Hepatocyte (in vitro differentiated cells): ENCODE results near the gene GIMD1. TPM values are rescaled to one million over a fixed set of nuclear protein-coding genes. Genes with fewer than 3 reads are reported as not detected.

Experiments
- DNase-seq: peaks from one replicate; pipeline ENCODE4 v3.0.0-alpha.2; 2016; ENCODE audit warnings: low spot score
- H2AFZ ChIP-seq: fragments of 200-600 bp; sonication (generic); 2 replicates; pipeline ENCODE4 v1.6.0; 2016; ENCODE audit warnings: antibody characterized with exemption, mild to moderate bottlenecking
- H3K27ac ChIP-seq: fragments of 200-600 bp; sonication (generic); 2 replicates; pipeline ENCODE4 v1.5.1; 2016; ENCODE audit warnings: mild to moderate bottlenecking
- H3K27me3 ChIP-seq: fragments of 200-600 bp; sonication (generic); 2 replicates; pipeline ENCODE4 v1.6.1; 2016
- H3K36me3 ChIP-seq: fragments of 200-600 bp; sonication (generic); replicated peaks from 2 replicates; pipeline ENCODE4 v1.5.1; 2016; ENCODE audit warnings: low read depth; ENCODE audit not compliant: insufficient read depth
- H3K4me1 ChIP-seq: fragments of 200-600 bp; sonication (generic); 2 replicates; pipeline ENCODE4 v1.5.1; 2016; ENCODE audit warnings: mild to moderate bottlenecking, moderate library complexity; ENCODE audit not compliant: insufficient read depth
- H3K4me2 ChIP-seq: fragments of 200-600 bp; sonication (generic); 2 replicates; pipeline ENCODE4 v1.6.0; 2016
- H3K4me3 ChIP-seq: fragments of 200-600 bp; sonication (generic); 2 replicates; pipeline ENCODE4 v1.5.1; 2016; ENCODE audit warnings: mild to moderate bottlenecking
- H3K79me2 ChIP-seq: fragments of 200-600 bp; sonication (generic); 2 replicates; pipeline ENCODE4 v1.6.0; 2017; ENCODE audit warnings: mild to moderate bottlenecking
- H3K9me2 ChIP-seq: fragments of 200-600 bp; sonication (generic); replicated peaks from 2 replicates; pipeline ENCODE4 v1.6.0; 2017; ENCODE audit warnings: mild to moderate bottlenecking; ENCODE audit not compliant: insufficient read depth
- H3K9me3 ChIP-seq: fragments of 200-600 bp; sonication (generic); 2 replicates; pipeline ENCODE4 v1.5.1; 2016; ENCODE audit warnings: low read depth, mild to moderate bottlenecking
- H4K20me1 ChIP-seq: fragments of 200-600 bp; sonication (generic); 2 replicates; pipeline ENCODE4 v1.6.0; 2016; ENCODE audit warnings: mild to moderate bottlenecking; ENCODE audit not compliant: insufficient read depth, poor library complexity, severe bottlenecking
- EZH2 ChIP-seq: fragments of 200-600 bp; sonication (generic); IDR thresholded peaks from 2 replicates; pipeline ENCODE4 v1.6.1; 2016; ENCODE audit warnings: antibody characterized with exemption, mild to moderate bottlenecking, borderline replicate concordance
- EZH2phosphoT487 ChIP-seq: fragments of 200-600 bp; sonication (generic); IDR thresholded peaks from one replicate; pipeline ENCODE4 v1.6.1; 2018; ENCODE audit warnings: antibody characterized with exemption, mild to moderate bottlenecking, low read depth, moderate library complexity; ENCODE audit not compliant: unreplicated experiment, severe bottlenecking
- WGBS: methylation state at CpG from one replicate; pipeline ENCODE4 v1.1.6; 2016; ENCODE audit warnings: low lambda C conversion rate; ENCODE audit errors: missing lambda C conversion rate; 5-methylcytosine and 5-hydroxymethylcytosine counted together
- polyA plus RNA-seq: library from polyadenylated mRNA; unstranded; fragments of >200 nt; fragmentation: Nextera tagmentation; extraction: Ambion mirVana; gene quantifications from 2 replicates; pipeline ENCODE4 v1.2.1, GENCODE V29; 2016
- total RNA-seq: library from RNA; depleted of rRNA; stranded (reverse); fragments of >200 nt; gene quantifications from 2 replicates; pipeline ENCODE4 v1.2.3, GENCODE V29; 2014
- TF ChIP-seq, protein P1 (sequence below): fragments of 200-600 bp; sonication (generic); IDR thresholded peaks from 2 replicates; pipeline ENCODE4 v1.5.1; 2016; ENCODE audit warnings: antibody characterized with exemption, mild to moderate bottlenecking; ENCODE audit not compliant: poor library complexity

Gene GIMD1
- total and polyA plus RNA-seq, 2 experiments from 2014 or later, result not detected

DNA sequence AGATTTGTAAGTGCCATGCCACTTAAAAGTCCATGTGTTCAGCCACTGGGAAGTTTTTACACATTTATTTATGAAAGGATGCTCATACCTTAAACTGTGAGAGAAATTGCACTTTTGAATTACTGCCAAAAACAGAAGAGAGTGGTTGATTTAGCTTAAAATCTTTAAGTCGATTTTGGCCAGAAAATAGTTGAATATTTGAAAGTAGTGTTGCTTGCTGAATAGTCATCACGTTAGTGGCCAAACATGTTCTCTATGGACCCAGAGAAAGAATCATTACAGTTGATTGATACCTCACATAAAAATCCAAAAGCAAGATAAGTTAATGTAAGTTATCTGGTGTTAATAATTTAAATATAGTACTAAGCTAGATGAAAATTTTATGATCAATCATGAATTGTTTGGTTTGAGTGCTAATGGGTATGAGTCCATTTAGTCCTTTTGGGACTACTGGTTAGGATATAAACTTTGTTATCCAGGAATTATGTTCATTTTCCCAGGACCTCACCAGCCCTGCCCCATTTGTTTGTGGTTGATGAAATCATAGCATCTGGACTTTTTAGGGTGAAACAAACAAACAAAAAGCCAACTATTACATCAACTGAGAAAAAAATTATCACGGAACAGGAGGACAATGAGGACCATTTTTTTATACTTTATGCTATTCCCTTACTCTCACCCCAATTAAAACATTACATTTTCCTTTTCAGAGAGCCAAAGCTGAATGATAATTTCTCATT lies 6.3 kb downstream of the GIMD1 start:
- H3K9me3 ChIP-seq, result no peaks in the 10 kb centered on the region
- no peaks in the 10 kb centered on the region for H3K27me3 ChIP-seq
- H3K9me2 ChIP-seq, result no peaks in the 10 kb centered on the region
- no peaks in the 10 kb centered on the region for H3K79me2 ChIP-seq
- 81% methylated on average over 3 of the region's 3 CpGs for WGBS
- no peak for DNase-seq
- H3K4me2 ChIP-seq, result no peak overlapping the region
- no peak overlapping the region for H3K27ac ChIP-seq
- TF ChIP-seq, protein P1, sequence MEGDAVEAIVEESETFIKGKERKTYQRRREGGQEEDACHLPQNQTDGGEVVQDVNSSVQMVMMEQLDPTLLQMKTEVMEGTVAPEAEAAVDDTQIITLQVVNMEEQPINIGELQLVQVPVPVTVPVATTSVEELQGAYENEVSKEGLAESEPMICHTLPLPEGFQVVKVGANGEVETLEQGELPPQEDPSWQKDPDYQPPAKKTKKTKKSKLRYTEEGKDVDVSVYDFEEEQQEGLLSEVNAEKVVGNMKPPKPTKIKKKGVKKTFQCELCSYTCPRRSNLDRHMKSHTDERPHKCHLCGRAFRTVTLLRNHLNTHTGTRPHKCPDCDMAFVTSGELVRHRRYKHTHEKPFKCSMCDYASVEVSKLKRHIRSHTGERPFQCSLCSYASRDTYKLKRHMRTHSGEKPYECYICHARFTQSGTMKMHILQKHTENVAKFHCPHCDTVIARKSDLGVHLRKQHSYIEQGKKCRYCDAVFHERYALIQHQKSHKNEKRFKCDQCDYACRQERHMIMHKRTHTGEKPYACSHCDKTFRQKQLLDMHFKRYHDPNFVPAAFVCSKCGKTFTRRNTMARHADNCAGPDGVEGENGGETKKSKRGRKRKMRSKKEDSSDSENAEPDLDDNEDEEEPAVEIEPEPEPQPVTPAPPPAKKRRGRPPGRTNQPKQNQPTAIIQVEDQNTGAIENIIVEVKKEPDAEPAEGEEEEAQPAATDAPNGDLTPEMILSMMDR, result no peak
- no peak for TF ChIP-seq EZH2
- no peak for TF ChIP-seq EZH2phosphoT487
- no peak overlapping the region for H3K4me3 ChIP-seq
- no peaks in the 10 kb centered on the region for H4K20me1 ChIP-seq
- no peaks in the 10 kb centered on the region for H3K4me1 ChIP-seq
- H3K36me3 ChIP-seq, result no peaks in the 10 kb centered on the region
- no peak overlapping the region for H2AFZ ChIP-seq

DNA sequence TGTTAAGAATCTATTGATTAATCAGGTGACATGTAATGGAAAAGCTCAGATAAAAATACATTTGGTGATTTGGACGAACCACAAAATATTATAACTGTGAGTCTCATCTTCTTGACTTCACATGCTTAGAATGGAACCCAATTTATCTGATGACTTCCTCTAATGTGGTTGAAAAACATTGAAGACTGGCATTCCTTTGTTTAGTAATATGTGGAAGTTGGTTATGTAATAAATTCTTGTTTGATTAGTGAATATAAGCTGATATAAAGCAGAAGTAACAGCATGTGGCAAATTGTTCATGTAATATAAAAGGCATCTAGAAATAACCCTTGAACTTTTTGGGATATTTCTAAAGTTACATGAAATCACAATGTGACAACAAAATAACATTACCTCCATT lies 9.7 kb downstream of the GIMD1 start:
- WGBS, result 80% methylated on average over 1 of the region's 1 CpG
- Histone ChIP-seq H3K36me3 (no peaks in the 10 kb centered on the region), H4K20me1 (no peaks in the 10 kb centered on the region), H2AFZ (no peak overlapping the region), H3K79me2 (no peaks in the 10 kb centered on the region), H3K27ac (no peak overlapping the region), H3K9me3 (no peaks in the 10 kb centered on the region), H3K9me2 (no peaks in the 10 kb centered on the region), H3K4me3 (no peak overlapping the region), H3K27me3 (no peaks in the 10 kb centered on the region), H3K4me1 (no peaks in the 10 kb centered on the region), H3K4me2 (no peak overlapping the region)
- no peak for DNase-seq
- no peak for TF ChIP-seq EZH2phosphoT487
- no peak for TF ChIP-seq EZH2
- TF ChIP-seq, protein P1, result no peak

DNA sequence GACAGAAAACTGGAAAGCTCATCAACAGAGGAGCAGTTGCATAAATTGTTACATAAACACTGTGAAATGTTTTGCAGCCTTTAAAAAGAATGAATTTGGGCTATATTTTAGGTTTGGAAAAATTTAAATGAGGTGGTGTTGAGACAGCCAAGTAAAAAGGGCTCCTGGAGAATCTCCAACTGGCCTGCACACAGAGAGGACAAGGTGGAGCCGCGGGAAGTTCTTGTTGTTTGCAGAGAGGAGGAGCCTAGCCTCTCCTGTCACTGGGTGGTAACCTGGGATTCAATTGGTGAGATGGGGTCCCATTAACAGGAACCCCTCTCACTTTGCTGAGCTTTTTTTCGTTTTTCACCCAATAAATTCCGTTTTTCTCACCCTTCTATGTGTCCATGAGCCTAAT lies 13.4 kb downstream of the GIMD1 start:
- Histone ChIP-seq H3K36me3 (no peaks in the 10 kb centered on the region), H3K9me3 (no peaks in the 10 kb centered on the region), H3K4me3 (no peak overlapping the region), H3K4me1 (no peaks in the 10 kb centered on the region), H4K20me1 (no peaks in the 10 kb centered on the region), H3K79me2 (no peaks in the 10 kb centered on the region), H2AFZ (no peak overlapping the region), H3K27me3 (no peaks in the 10 kb centered on the region), H3K4me2 (no peak overlapping the region), H3K27ac (no peak overlapping the region), H3K9me2 (no peaks in the 10 kb centered on the region)
- no peak for DNase-seq
- WGBS, result 80% methylated on average over 4 of the region's 4 CpGs
- TF ChIP-seq EZH2phosphoT487 (no peak), EZH2 (no peak)
- TF ChIP-seq, protein P1, result no peak
